Lower leg skin (tissue), 3 donors: Measurements from ENCODE around the gene BAIAP2L2.

Experiments used
- POLR2A ChIP-seq, 2 donors: fragments of 450-650 bp; IDR thresholded peaks; one replicate each; pipeline ENCODE4 v1.6.1; 2016 to 2017; ENCODE audit warnings: antibody characterized with exemption in 2 of 2, mild to moderate bottlenecking in 1 of 2, moderate library complexity in 1 of 2
- TF ChIP-seq, protein P1 (sequence below), 3 donors: fragments of 450-650 bp; IDR thresholded peaks; one replicate each; pipeline ENCODE4 v1.5.1; 2016; ENCODE audit warnings: antibody characterized with exemption in 3 of 3, mild to moderate bottlenecking in 3 of 3, moderate library complexity in 2 of 3

DNA sequence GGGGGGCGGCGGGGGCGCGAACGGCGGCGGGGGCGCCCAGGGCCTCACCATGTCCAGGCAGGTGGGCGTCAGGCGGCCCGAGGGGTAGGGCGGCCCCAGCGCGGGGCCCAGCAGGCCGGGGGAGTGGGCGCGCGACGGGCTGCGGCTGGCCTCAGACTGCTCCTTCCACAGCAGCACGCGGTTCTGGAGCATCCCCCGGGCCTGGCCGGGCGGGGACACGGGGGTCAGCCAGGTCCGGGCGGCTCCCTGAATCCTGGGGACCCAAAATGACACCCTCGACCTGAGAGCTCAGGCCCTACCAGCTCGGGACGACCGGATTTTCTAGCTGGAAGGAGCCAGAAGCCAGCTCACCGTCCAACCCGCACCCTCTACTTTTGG lies 21.0 kb downstream of the BAIAP2L2 start:
- TF ChIP-seq, protein P1, sequence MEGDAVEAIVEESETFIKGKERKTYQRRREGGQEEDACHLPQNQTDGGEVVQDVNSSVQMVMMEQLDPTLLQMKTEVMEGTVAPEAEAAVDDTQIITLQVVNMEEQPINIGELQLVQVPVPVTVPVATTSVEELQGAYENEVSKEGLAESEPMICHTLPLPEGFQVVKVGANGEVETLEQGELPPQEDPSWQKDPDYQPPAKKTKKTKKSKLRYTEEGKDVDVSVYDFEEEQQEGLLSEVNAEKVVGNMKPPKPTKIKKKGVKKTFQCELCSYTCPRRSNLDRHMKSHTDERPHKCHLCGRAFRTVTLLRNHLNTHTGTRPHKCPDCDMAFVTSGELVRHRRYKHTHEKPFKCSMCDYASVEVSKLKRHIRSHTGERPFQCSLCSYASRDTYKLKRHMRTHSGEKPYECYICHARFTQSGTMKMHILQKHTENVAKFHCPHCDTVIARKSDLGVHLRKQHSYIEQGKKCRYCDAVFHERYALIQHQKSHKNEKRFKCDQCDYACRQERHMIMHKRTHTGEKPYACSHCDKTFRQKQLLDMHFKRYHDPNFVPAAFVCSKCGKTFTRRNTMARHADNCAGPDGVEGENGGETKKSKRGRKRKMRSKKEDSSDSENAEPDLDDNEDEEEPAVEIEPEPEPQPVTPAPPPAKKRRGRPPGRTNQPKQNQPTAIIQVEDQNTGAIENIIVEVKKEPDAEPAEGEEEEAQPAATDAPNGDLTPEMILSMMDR (IDR thresholded peaks at IDR 0.05): no peak
- no peak for TF ChIP-seq POLR2A (IDR thresholded peaks at IDR 0.05)
